HepG2 (cell line): ENCODE data around the gene MLX. TPM values are rescaled to one million over a fixed set of nuclear protein-coding genes. Genes with fewer than 3 reads are reported as not detected.

Experiments used
- ATF1 ChIP-seq: IDR thresholded peaks from 2 replicates; pipeline ENCODE4 v1.6.1; 2016; ENCODE audit warnings: mild to moderate bottlenecking, control low read depth
- BRD4 ChIP-seq: sonication (generic); formaldehyde crosslinking; IDR thresholded peaks from 2 replicates; pipeline ENCODE4 v1.4.0; 2020; ENCODE audit warnings: missing genetic modification reagents
- ELF1 ChIP-seq: sonication (generic); formaldehyde crosslinking; IDR thresholded peaks from 2 replicates; pipeline ENCODE4 v1.4.0; 2020; ENCODE audit warnings: missing genetic modification reagents
- HNRNPL ChIP-seq: fragments of 200-400 bp; formaldehyde crosslinking; IDR thresholded peaks from 2 replicates; pipeline ENCODE4 v1.6.1; 2017; ENCODE audit warnings: mild to moderate bottlenecking, low read depth, low read length
- PCBP1 ChIP-seq: fragments of 200-400 bp; formaldehyde crosslinking; IDR thresholded peaks from 2 replicates; pipeline ENCODE4 v1.6.1; 2017; ENCODE audit warnings: mild to moderate bottlenecking, low read depth, low read length, borderline replicate concordance
- RBFOX2 ChIP-seq: fragments of 200-400 bp; formaldehyde crosslinking; IDR thresholded peaks from 2 replicates; pipeline ENCODE4 v1.6.1; 2017; ENCODE audit warnings: low read depth, mild to moderate bottlenecking, low read length
- SNAI1 ChIP-seq: sonication (generic); formaldehyde crosslinking; IDR thresholded peaks from 2 replicates; pipeline ENCODE4 v1.5.0; 2020; ENCODE audit warnings: mild to moderate bottlenecking, missing genetic modification reagents, borderline replicate concordance
- SRY ChIP-seq: sonication (generic); formaldehyde crosslinking; IDR thresholded peaks from 2 replicates; pipeline ENCODE4 v1.8.0; 2022; ENCODE audit warnings: mild to moderate bottlenecking, missing genetic modification reagents
- THAP7 ChIP-seq: sonication (generic); formaldehyde crosslinking; IDR thresholded peaks from 2 replicates; pipeline ENCODE4 v1.8.1; 2023; ENCODE audit warnings: mild to moderate bottlenecking, missing genetic modification reagents
- ZBTB33 ChIP-seq: sonication (generic); formaldehyde crosslinking; IDR thresholded peaks from 2 replicates; pipeline ENCODE4 v1.4.0; 2020; ENCODE audit warnings: missing genetic modification reagents
- ZFP91 ChIP-seq: sonication (generic); formaldehyde crosslinking; IDR thresholded peaks from 2 replicates; pipeline ENCODE4 v1.9.0; 2022; ENCODE audit warnings: missing genetic modification reagents, mild to moderate bottlenecking, borderline replicate concordance
- ZMYM2 ChIP-seq: sonication (generic); formaldehyde crosslinking; IDR thresholded peaks from 2 replicates; pipeline ENCODE4 v1.8.0; 2022; ENCODE audit warnings: mild to moderate bottlenecking, missing genetic modification reagents
- ZNF296 ChIP-seq: sonication (generic); formaldehyde crosslinking; conservative IDR thresholded peaks from 2 replicates; pipeline ENCODE4 v1.5.0; 2020; ENCODE audit warnings: mild to moderate bottlenecking, missing genetic modification reagents
- ZNF34 ChIP-seq: sonication (generic); formaldehyde crosslinking; IDR thresholded peaks from 2 replicates; pipeline ENCODE4 v1.4.0; 2020; ENCODE audit warnings: mild to moderate bottlenecking, missing genetic modification reagents, borderline replicate concordance
- ZNF605 ChIP-seq: sonication (generic); formaldehyde crosslinking; IDR thresholded peaks from 2 replicates; pipeline ENCODE4 v1.8.0; 2022; ENCODE audit warnings: mild to moderate bottlenecking, missing genetic modification reagents
- ZNF740 ChIP-seq: sonication (generic); formaldehyde crosslinking; IDR thresholded peaks from 2 replicates; pipeline ENCODE4 v1.4.0; 2020; ENCODE audit warnings: missing genetic modification reagents
- ZNF776 ChIP-seq: sonication (generic); formaldehyde crosslinking; IDR thresholded peaks from 2 replicates; pipeline ENCODE4 v1.4.0; 2020; ENCODE audit warnings: mild to moderate bottlenecking, missing genetic modification reagents
- ZSCAN30 ChIP-seq: sonication (generic); formaldehyde crosslinking; IDR thresholded peaks from 2 replicates; pipeline ENCODE4 v1.5.0; 2020; ENCODE audit warnings: mild to moderate bottlenecking, missing genetic modification reagents
- polyA plus RNA-seq, 8 experiments: library from polyadenylated mRNA; depleted of rRNA in 3 of 8; stranded (reverse) in 7 of 8; unstranded in 1 of 8; fragments of >200 nt; fragmentation: Illumina TruSeq in 4 of 8; extraction: Trizol in 4 of 8; gene quantifications; 2 replicates each; pipeline versions ENCODE4 v1.2.1 to v1.2.3, GENCODE V29; 2011 to 2016; ENCODE audit warnings: low read depth in 4 of 8, missing spikeins in 1 of 8, mixed read lengths in 1 of 8; ENCODE audit not compliant: insufficient read depth in 1 of 8
- total RNA-seq, 5 experiments: library from RNA; depleted of rRNA; stranded (reverse); fragments of >200 nt; fragmentation: Illumina TruSeq; extraction: Trizol; gene quantifications; 2 replicates each; pipeline ENCODE4 v1.2.3, GENCODE V29; 2016; ENCODE audit warnings: low read depth in 1 of 5

The MLX gene
- total and polyA plus RNA-seq, 2 of the 13 experiments (the other 11 are each of a cell fraction or from before 2014, with no cell fraction given) = 38.9 to 74.4 TPM

DNA sequence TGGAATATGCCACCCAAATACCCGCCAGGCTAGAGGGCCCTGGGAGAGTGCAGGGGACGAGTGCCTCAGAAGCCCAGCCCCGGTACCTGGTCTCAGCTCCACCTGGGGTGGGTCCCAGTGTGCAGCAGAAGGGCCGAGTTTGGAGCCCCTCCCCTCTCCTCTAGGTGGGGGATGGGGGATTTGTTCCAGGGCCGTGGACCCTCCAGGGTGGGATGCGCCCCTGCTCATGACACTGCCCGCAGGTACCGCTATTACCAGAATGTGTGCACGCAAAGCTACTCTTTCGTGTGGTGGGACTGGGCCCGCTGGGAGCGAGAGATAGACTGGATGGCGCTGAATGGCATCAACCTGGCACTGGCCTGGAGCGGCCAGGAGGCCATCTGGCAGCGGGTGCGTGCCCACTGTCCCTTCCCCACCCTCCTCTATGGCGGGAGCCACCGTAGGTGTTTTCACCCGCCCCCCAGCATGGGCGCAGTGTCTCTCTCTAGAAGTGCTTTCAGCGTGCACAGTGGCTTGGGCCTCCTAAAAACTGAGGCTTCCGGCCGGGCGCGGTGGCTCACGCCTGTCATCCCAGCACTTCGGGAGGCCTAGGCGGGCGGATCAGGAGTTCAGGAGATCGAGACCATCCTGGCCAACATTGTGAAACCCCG, 29.6 kb upstream of the MLX start (continued):
- TF ChIP-seq ZBTB33 = peak; percentile 43; the same call in 1 of the 2 replicates
- no peak for TF ChIP-seq ATF1 (CRISPR knock-in tag)
- 0 out of 2 replicates have a peak, but pooled peaks have one; percentile 3 for TF ChIP-seq ZNF740 (CRISPR knock-in tag)
- TF ChIP-seq ZNF296 (CRISPR knock-in tag) = 0 out of 2 replicates have a peak, but pooled peaks have one; percentile 58
- TF ChIP-seq SNAI1 = peak; percentile 61; the same call in 1 of the 2 replicates
- TF ChIP-seq ZNF34 (CRISPR knock-in tag) = no peak
- peak; percentile 55; the same call in 1 of the 2 replicates for TF ChIP-seq RBFOX2
- TF ChIP-seq PCBP1 = 0 out of 2 replicates have a peak, but pooled peaks have one; percentile 25
- peak; percentile 77 for TF ChIP-seq HNRNPL
- TF ChIP-seq THAP7 (CRISPR knock-in tag) = 0 out of 2 replicates have a peak, but pooled peaks have one; percentile 1
- TF ChIP-seq BRD4 = no peak
- TF ChIP-seq ZFP91 (CRISPR knock-in tag) = peak; percentile 81; the same call in 1 of the 2 replicates
- peak; percentile 11; the same call in 1 of the 2 replicates for TF ChIP-seq ZNF776 (CRISPR knock-in tag)
- 0 out of 2 replicates have a peak, but pooled peaks have one; percentile 16 for TF ChIP-seq ZMYM2 (CRISPR knock-in tag)
- 0 out of 2 replicates have a peak, but pooled peaks have one; percentile 54 for TF ChIP-seq ZSCAN30 (CRISPR knock-in tag)
- 0 out of 2 replicates have a peak, but pooled peaks have one; percentile 41 for TF ChIP-seq ZNF605 (CRISPR knock-in tag)
- TF ChIP-seq SRY (CRISPR knock-in tag) = 0 out of 2 replicates have a peak, but pooled peaks have one; percentile 46
- TF ChIP-seq ELF1 = no peak
